RWPE2 (cell line): ENCODE data around the gene PSMD1.

Experiments
- ATAC-seq: fragments of 200-7000 bp; cut with Tn5 transposase; 3 replicates; pipeline ENCODE4 v1.9.1; 2021; ENCODE audit warnings: low read depth
- DNase-seq: peaks from one replicate; pipeline ENCODE4 v3.0.0-alpha.2; 2020; ENCODE audit warnings: low spot score
- H3K27ac ChIP-seq: fragments of 450-650 bp; 2 replicates; pipeline ENCODE4 v1.5.1; 2017; ENCODE audit warnings: mild to moderate bottlenecking; ENCODE audit not compliant: poor library complexity, severe bottlenecking
- H3K27me3 ChIP-seq: fragments of 250-450 bp; sonication (Bioruptor Pico); 2 replicates; pipeline ENCODE4 v1.5.1; 2021; ENCODE audit warnings: mild to moderate bottlenecking, moderate library complexity; ENCODE audit not compliant: insufficient read depth, poor library complexity, severe bottlenecking
- H3K36me3 ChIP-seq: fragments of 250-450 bp; sonication (Bioruptor Pico); 2 replicates; pipeline ENCODE4 v1.5.1; 2020; ENCODE audit warnings: low read depth, mild to moderate bottlenecking, moderate library complexity
- H3K4me1 ChIP-seq: fragments of 250-450 bp; sonication (Bioruptor Pico); 2 replicates; pipeline ENCODE4 v1.5.1; 2021; ENCODE audit warnings: mild to moderate bottlenecking, moderate library complexity; ENCODE audit not compliant: insufficient read depth, poor library complexity, severe bottlenecking
- H3K4me3 ChIP-seq: fragments of 250-450 bp; sonication (Bioruptor Pico); 2 replicates; pipeline ENCODE4 v1.5.1; 2021; ENCODE audit warnings: mild to moderate bottlenecking, moderate library complexity; ENCODE audit not compliant: severe bottlenecking
- H3K9me3 ChIP-seq: fragments of 250-450 bp; sonication (Bioruptor Pico); 2 replicates; pipeline ENCODE4 v1.5.1; 2021; ENCODE audit warnings: mild to moderate bottlenecking, moderate library complexity; ENCODE audit not compliant: severe bottlenecking
- CTCF ChIP-seq: fragments of 450-650 bp; IDR thresholded peaks from one replicate; pipeline ENCODE4 v1.5.1; 2017; ENCODE audit warnings: mild to moderate bottlenecking, moderate library complexity; ENCODE audit not compliant: poor library complexity, severe bottlenecking

PSMD1 gene

DNA sequence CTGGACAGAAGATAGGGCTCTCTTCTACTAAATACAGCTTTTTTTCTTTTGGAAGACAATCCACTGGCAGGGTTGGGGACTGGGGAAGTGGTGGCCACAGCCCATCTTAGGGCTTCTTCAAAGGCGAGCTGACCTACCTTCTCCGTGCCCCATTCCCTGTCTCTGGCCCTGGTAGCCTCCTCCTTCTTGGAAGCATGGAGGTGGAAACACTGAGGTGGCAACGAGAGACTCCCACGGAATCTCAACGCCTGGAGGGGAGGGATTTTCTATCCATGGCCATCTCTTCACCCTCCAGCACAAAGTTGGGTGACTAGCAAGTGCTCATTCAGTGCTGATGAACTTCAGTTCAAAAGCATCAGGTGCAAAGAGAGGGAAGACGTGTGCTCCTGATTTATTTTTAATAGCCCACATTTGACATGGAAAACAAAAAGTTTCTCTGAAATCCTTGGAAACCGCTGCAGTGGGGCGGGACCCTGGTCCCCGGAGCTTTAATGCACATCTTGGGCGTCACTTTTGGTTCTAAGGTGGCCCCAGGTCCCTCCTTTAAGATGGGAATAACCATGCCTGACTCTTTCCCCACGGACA lies 141.1 kb downstream of the PSMD1 start:
- H3K9me3 ChIP-seq = no peaks in the 10 kb centered on the region
- ATAC-seq (no peak), DNase-seq (no peak)
- H3K4me1 ChIP-seq = peaks cover 3% of the 10 kb centered on the region
- H3K27ac ChIP-seq = peak overlapping the region; percentile 45
- TF ChIP-seq CTCF = no peak
- H3K36me3 ChIP-seq = no peaks in the 10 kb centered on the region
- H3K4me3 ChIP-seq = peak overlapping the region; percentile 63
- no peaks in the 10 kb centered on the region for H3K27me3 ChIP-seq

DNA sequence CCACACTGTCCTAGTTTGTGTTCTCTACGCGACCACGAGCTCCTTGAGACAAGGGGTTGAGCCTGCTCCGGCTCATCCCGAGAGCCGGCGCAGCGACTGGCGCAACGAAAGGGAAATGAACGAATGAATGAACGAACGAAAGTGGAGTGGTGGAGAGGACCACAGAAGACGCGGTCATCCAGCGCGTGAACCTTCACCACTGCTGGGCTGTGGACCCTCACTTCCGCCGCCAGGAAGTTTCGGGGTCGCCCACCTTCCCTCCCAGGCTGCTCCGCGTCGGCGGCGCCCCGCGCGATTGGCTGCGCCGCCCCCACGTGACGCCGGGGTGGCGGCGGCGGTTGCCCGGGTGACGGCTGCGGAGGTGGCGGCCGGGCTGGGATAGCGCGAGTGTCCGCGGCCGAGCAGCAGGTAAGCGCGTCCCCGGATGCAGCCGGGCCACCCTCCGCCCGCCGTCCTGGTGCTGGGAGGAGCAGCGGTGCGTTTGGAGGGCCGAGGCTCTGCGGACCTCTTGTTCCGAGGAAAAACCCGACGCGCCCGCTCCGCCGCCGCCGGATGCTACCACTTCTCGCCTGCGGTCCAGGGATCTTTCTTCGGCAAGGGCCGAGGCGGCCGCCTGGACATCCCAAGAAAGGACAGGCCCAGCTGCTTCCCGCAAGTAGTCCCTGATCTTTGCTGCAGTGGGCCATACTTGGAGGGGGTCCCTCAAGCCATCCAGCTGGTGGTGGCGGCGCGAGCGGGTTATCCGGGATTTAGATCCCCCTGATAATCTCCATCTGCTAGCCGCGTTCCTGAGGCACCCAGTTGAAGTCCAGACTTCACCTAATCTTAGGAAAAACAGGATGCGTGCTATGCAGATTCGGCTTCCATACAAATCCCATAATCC lies 141.9 kb downstream of the PSMD1 start, which contains the start of gene ARMC9:
ARMC9 (plus strand) TSS at position 341 of the 883 bp plus-strand sequence. CDS start 7,608 bp downstream, outside the sequence.
- H3K4me3 ChIP-seq = peak within 1 kb of the TSS; percentile 63
- DNase-seq (no peak), ATAC-seq (peak; percentile 91)
- TF ChIP-seq CTCF = no peak
- no peaks in the 10 kb centered on the region for H3K27me3 ChIP-seq
- H3K9me3 ChIP-seq = no peaks in the 10 kb centered on the region
- H3K4me1 ChIP-seq = peaks cover 3% of the 10 kb centered on the region
- H3K36me3 ChIP-seq = no peaks in the 10 kb centered on the region
- H3K27ac ChIP-seq = peak within 1 kb of the TSS; percentile 45

GRCh38 chr2:231199219-231199618 lies 142.6 kb downstream of the PSMD1 start:
- peak overlapping the region; percentile 63 for H3K4me3 ChIP-seq
- no peak for TF ChIP-seq CTCF
- H3K4me1 ChIP-seq = peaks cover 3% of the 10 kb centered on the region
- H3K27me3 ChIP-seq = no peaks in the 10 kb centered on the region
- H3K36me3 ChIP-seq = no peaks in the 10 kb centered on the region
- H3K27ac ChIP-seq = peak overlapping the region; percentile 45
- no peak for DNase-seq
- H3K9me3 ChIP-seq = no peaks in the 10 kb centered on the region
- peak; percentile 31 for ATAC-seq

GRCh38 chr2:231200805-231201474 lies 144.3 kb downstream of the PSMD1 start:
- no peak overlapping the region for H3K27ac ChIP-seq
- DNase-seq (no peak), ATAC-seq (no peak)

More at GRCh38 chr2:231200805-231201474, 144.3 kb downstream of the PSMD1 start:
- Histone ChIP-seq H3K4me3 (no peak overlapping the region), H3K4me1 (peaks cover 3% of the 10 kb centered on the region), H3K9me3 (no peaks in the 10 kb centered on the region), H3K36me3 (no peaks in the 10 kb centered on the region), H3K27me3 (no peaks in the 10 kb centered on the region)
- no peak for TF ChIP-seq CTCF
